Panc1 (cell line): Measurements from ENCODE around the gene NRROS. TPM values are rescaled to one million over a fixed set of nuclear protein-coding genes. Genes with fewer than 3 reads are reported as not detected.

Experiments
- ATAC-seq: fragments of 200-7000 bp; cut with Tn5 transposase; 2 replicates; pipeline ENCODE4 v1.9.1; 2020; ENCODE audit warnings: mild to moderate bottlenecking, moderate library complexity
- BruUV-seq: library from RNA; stranded (reverse); fragments of 400-500 nt; replicated peaks from 2 replicates; lab custom pipeline; 2021; lab: Mats Ljungman, UMichigan
- CTCF ChIA-PET: fragments of 300-600 bp; sonication (Branson Sonifier 250); formaldehyde crosslinking; loops from one replicate; lab custom pipeline; 2022; ENCODE audit warnings: antibody characterized with exemption; lab: Charles Lee
- POLR2A ChIA-PET: fragments of 300-600 bp; sonication (Branson Sonifier 250); formaldehyde crosslinking; loops from one replicate; lab custom pipeline; 2022; ENCODE audit warnings: antibody characterized with exemption; lab: Charles Lee
- DNase-seq: peaks from one replicate; pipeline ENCODE4 v3.0.0-alpha.2; 2010; ENCODE audit warnings: low read depth, low spot score
- H3K27ac ChIP-seq: 2 replicates; pipeline ENCODE4 v1.5.1; 2011; ENCODE audit warnings: mild to moderate bottlenecking, low read length, inconsistent platforms
- H3K27me3 ChIP-seq: fragments of 200-500 bp; sonication (Bioruptor generic); 2 replicates; pipeline ENCODE4 v1.6.0; 2014; ENCODE audit warnings: low read length, inconsistent platforms; ENCODE audit not compliant: control insufficient read depth, insufficient read depth
- H3K36me3 ChIP-seq: fragments of 200-500 bp; sonication (Bioruptor generic); 2 replicates; pipeline ENCODE4 v1.5.1; 2014; ENCODE audit warnings: inconsistent platforms, mild to moderate bottlenecking, low read length, moderate library complexity; ENCODE audit not compliant: control insufficient read depth, insufficient read depth
- H3K4me1 ChIP-seq: 2 replicates; pipeline ENCODE4 v1.5.1; 2011; ENCODE audit warnings: inconsistent platforms, mild to moderate bottlenecking, low read length, moderate library complexity; ENCODE audit not compliant: control insufficient read depth, insufficient read depth
- H3K4me3 ChIP-seq, 2 experiments: 2 replicates each; pipeline ENCODE4 v1.5.1; 2011 to 2012; ENCODE audit warnings: low read depth in 2 of 2, low read length in 2 of 2, mild to moderate bottlenecking in 2 of 2, inconsistent platforms in 1 of 2, moderate library complexity in 1 of 2
- H3K9me3 ChIP-seq: fragments of 200-500 bp; sonication (Bioruptor generic); 2 replicates; pipeline ENCODE4 v1.5.1; 2014; ENCODE audit warnings: low read depth, mild to moderate bottlenecking, inconsistent platforms, low read length, moderate library complexity; ENCODE audit not compliant: control insufficient read depth, insufficient read depth
- POLR2AphosphoS5 ChIP-seq: IDR thresholded peaks from 2 replicates; pipeline ENCODE4 v1.6.1; 2012; ENCODE audit warnings: mild to moderate bottlenecking, low read depth, low read length, moderate library complexity
- SIN3A ChIP-seq: IDR thresholded peaks from 2 replicates; pipeline ENCODE4 v1.6.1; 2012; ENCODE audit warnings: low read depth, mild to moderate bottlenecking, low read length, moderate library complexity, borderline replicate concordance; ENCODE audit not compliant: insufficient read depth
- TCF7L2 ChIP-seq: IDR thresholded peaks from 2 replicates; pipeline ENCODE4 v1.6.1; 2011; ENCODE audit warnings: mild to moderate bottlenecking, low read depth, low read length, inconsistent platforms
- in situ Hi-C: cut with HindIII; loops from 2 replicates; pipeline ENCODE4 v1.10.0; 2016; ENCODE audit warnings: low sequenced_read_pairs, low pct_unique_long_range_greater_than_20kb
- intact Hi-C: fragments of 100-400 bp; cut with micrococcal nuclease; formaldehyde crosslinking; loops from one replicate; pipeline ENCODE4 v1.10.0; 2022; ENCODE audit not compliant: unreplicated experiment
- total RNA-seq: library from RNA; stranded (reverse); gene quantifications from one replicate; pipeline ENCODE4 v1.2.1, GENCODE V29; 2021; ENCODE audit not compliant: unreplicated experiment
- TF ChIP-seq, protein P1 (sequence below): fragments of 450-650 bp; IDR thresholded peaks from 2 replicates; pipeline ENCODE4 v1.5.1; 2017; ENCODE audit warnings: mild to moderate bottlenecking
- TF ChIP-seq, protein P2 (sequence below), 2 experiments: IDR thresholded peaks; 2 replicates each; pipeline ENCODE4 v1.6.1; 2011 to 2012; ENCODE audit warnings: low read depth in 2 of 2, control low read depth in 1 of 2, low read length in 1 of 2, mild to moderate bottlenecking in 1 of 2, moderate library complexity in 1 of 2; ENCODE audit not compliant: insufficient read depth in 1 of 2

The NRROS gene
- total RNA-seq, 1 experiment from 2014 or later: 8.8 TPM

DNA sequence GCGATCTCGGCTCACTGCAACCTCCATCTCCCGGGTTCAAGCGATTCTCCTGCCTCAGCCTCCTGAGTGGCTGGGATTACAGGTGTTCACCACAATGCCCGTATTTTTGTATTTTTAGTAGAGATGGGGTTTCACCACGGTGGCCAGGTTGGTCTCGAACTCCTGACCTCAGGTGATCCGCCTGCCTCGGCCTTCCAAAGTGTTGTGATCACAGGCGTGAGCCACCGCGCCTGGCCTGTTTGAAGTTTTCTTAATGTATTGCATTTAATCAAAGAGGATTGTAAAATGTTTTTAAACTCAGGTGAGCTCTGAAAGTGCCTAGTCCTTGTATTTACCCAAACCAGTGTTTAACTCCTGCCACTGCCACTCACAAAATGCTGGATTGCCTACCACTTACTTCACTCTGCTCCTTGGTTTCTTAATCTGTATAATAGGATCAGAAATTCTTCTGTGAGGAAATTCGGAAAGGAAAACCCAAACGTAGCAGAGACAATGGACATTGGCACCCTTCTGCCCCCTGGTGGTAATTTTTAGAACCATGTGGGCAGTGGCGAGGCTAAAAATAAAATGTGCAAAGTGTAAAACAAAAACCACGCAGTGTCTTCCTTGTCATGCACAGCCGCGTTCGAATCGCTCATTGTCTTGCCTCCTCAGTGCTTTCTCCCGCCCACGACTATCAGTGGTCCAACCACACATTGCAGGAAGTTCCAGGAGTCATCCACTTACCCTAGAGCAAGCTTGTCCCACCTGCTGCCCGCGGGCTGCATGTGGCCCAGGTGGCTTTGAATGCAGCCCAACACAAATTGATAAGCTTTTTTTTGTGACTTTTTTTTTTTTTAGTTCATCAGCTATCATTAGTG, 45.3 kb downstream of the NRROS start:
- no peaks in the 10 kb centered on the region for H3K27me3 ChIP-seq
- DNase-seq (peak; percentile 52), ATAC-seq (peak; percentile 90)
- peak overlapping the region in 1 of 2 experiments; percentile 11; a peak in 1 of 4 replicates for H3K4me3 ChIP-seq
- ChIA-PET CTCF (interaction anchor here (0.7 to 2.0 kb wide), 5 partner anchors 75 to 163 kb away, joined by 3 to 10 read pairs (median 5); no protein-coding TSS in a partner anchor), POLR2A (interaction anchor here (0.6 kb wide), 1 partner anchor 57 kb away, joined by 3 read pairs; no protein-coding TSS in a partner anchor)
- TF ChIP-seq, protein P1, sequence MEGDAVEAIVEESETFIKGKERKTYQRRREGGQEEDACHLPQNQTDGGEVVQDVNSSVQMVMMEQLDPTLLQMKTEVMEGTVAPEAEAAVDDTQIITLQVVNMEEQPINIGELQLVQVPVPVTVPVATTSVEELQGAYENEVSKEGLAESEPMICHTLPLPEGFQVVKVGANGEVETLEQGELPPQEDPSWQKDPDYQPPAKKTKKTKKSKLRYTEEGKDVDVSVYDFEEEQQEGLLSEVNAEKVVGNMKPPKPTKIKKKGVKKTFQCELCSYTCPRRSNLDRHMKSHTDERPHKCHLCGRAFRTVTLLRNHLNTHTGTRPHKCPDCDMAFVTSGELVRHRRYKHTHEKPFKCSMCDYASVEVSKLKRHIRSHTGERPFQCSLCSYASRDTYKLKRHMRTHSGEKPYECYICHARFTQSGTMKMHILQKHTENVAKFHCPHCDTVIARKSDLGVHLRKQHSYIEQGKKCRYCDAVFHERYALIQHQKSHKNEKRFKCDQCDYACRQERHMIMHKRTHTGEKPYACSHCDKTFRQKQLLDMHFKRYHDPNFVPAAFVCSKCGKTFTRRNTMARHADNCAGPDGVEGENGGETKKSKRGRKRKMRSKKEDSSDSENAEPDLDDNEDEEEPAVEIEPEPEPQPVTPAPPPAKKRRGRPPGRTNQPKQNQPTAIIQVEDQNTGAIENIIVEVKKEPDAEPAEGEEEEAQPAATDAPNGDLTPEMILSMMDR: peak; percentile 93
- no peak for TF ChIP-seq SIN3A
- intact Hi-C loops: loop anchor here (1.0 to 5.0 kb wide), 3 partner anchors 75 to 160 kb away; no protein-coding TSS in a partner anchor
- no peaks in the 10 kb centered on the region for H3K36me3 ChIP-seq
- peak overlapping the region; percentile 49 for H3K27ac ChIP-seq
- in situ Hi-C loops: no loop called here
- BruUV-seq: no TSS peak
- H3K9me3 ChIP-seq: no peaks in the 10 kb centered on the region
- peaks cover 7% of the 10 kb centered on the region for H3K4me1 ChIP-seq

DNA sequence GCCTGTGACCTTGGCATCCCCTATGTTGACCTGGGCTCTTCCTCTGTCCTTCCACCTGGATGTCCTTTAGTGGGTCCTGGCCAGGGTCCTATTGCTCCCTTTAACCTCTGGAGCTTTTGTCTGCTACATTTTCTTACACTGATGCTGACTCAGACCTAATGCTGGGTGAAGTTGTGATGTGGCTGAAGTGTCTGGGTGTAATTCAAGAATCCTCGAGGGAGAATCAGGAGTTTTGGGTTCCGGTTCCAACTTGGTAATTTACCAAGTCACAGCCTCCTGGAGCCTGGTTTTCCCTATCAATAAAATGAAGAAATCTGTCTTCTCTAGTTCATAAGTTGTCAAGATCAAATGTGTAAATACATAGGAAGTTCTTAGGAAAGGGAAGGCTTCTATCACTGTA, 46.9 kb downstream of the NRROS start:
- intact Hi-C loops: loop anchor here (5.0 kb wide), 1 partner anchor 149 kb away; no protein-coding TSS in a partner anchor
- no TSS peak for BruUV-seq

More for the DNA sequence above, 46.9 kb downstream of the NRROS start:
- ATAC-seq: no peak
- DNase-seq: no peak
- in situ Hi-C loops: no loop called here
- POLR2A ChIA-PET: interaction anchor here (1.1 kb wide), 1 partner anchor 472 kb away, joined by 7 read pairs; no protein-coding TSS in a partner anchor
- H3K36me3 ChIP-seq: no peaks in the 10 kb centered on the region
- H3K9me3 ChIP-seq: no peaks in the 10 kb centered on the region
- H3K27me3 ChIP-seq: no peaks in the 10 kb centered on the region
- CTCF ChIA-PET: interaction anchor here (1.3 kb wide), 1 partner anchor 77 kb away, joined by 5 read pairs; no protein-coding TSS in a partner anchor
- TF ChIP-seq SIN3A (no peak), POLR2AphosphoS5 (no peak), TCF7L2 (no peak)
- TF ChIP-seq, protein P2, sequence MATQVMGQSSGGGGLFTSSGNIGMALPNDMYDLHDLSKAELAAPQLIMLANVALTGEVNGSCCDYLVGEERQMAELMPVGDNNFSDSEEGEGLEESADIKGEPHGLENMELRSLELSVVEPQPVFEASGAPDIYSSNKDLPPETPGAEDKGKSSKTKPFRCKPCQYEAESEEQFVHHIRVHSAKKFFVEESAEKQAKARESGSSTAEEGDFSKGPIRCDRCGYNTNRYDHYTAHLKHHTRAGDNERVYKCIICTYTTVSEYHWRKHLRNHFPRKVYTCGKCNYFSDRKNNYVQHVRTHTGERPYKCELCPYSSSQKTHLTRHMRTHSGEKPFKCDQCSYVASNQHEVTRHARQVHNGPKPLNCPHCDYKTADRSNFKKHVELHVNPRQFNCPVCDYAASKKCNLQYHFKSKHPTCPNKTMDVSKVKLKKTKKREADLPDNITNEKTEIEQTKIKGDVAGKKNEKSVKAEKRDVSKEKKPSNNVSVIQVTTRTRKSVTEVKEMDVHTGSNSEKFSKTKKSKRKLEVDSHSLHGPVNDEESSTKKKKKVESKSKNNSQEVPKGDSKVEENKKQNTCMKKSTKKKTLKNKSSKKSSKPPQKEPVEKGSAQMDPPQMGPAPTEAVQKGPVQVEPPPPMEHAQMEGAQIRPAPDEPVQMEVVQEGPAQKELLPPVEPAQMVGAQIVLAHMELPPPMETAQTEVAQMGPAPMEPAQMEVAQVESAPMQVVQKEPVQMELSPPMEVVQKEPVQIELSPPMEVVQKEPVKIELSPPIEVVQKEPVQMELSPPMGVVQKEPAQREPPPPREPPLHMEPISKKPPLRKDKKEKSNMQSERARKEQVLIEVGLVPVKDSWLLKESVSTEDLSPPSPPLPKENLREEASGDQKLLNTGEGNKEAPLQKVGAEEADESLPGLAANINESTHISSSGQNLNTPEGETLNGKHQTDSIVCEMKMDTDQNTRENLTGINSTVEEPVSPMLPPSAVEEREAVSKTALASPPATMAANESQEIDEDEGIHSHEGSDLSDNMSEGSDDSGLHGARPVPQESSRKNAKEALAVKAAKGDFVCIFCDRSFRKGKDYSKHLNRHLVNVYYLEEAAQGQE (IDR thresholded peaks at IDR 0.05; ENCODE audit: insufficient read depth in 1 of 2, low read depth in 2 of 2, low read length in 1 of 2): no peak
- peaks cover 7% of the 10 kb centered on the region for H3K4me1 ChIP-seq
- H3K27ac ChIP-seq: no peak overlapping the region; the same call in 1 of the 2 replicates
- no peak overlapping the region for H3K4me3 ChIP-seq
